ENCODE results near the gene FLG2.

FLG2 gene

GRCh38 chr1:152359906-152360305, at the start of gene FLG2:
FLG2 (minus strand) TSS chr1:152360006; CDS start chr1:152358884, 1,122 bp downstream.
- DNase-seq (ENCODE audit: low read depth in 2 of 2), result no peak

GRCh38 chr1:152408664-152409063, 48.9 kb upstream of the FLG2 start:
- DNase-seq (ENCODE audit: low read depth in 2 of 2), result no peak

GRCh38 chr1:152398812-152399698, 39.2 kb upstream of the FLG2 start:
- DNase-seq (ENCODE audit: low read depth in 2 of 2), result no peak

- no peak for DNase-seq (ENCODE audit: low read depth in 2 of 2)
These were observed 37.7 kb upstream of the FLG2 start for GRCh38 chr1:152397474-152397873.

GRCh38 chr1:152394151-152394550, 34.3 kb upstream of the FLG2 start:
- no peak for DNase-seq (ENCODE audit: low read depth in 2 of 2)

GRCh38 chr1:152392909-152393308, 33.1 kb upstream of the FLG2 start:
- DNase-seq (ENCODE audit: low read depth in 2 of 2), result no peak

- DNase-seq (ENCODE audit: low read depth in 2 of 2), result no peak
These were observed 29.1 kb upstream of the FLG2 start for GRCh38 chr1:152388889-152389288.

GRCh38 chr1:152386940-152387339, 27.1 kb upstream of the FLG2 start:
- no peak for DNase-seq (ENCODE audit: low read depth in 2 of 2)

- DNase-seq (ENCODE audit: low read depth in 2 of 2), result no peak
These were observed 21.1 kb upstream of the FLG2 start for GRCh38 chr1:152380932-152381331.

GRCh38 chr1:152374451-152374850, 14.6 kb upstream of the FLG2 start:
- DNase-seq (ENCODE audit: low read depth in 2 of 2), result no peak

- DNase-seq (ENCODE audit: low read depth in 2 of 2), result no peak
These were observed 12.9 kb upstream of the FLG2 start for GRCh38 chr1:152372672-152373071.

GRCh38 chr1:152367436-152367835, 7.6 kb upstream of the FLG2 start:
- no peak for DNase-seq (ENCODE audit: low read depth in 2 of 2)

GRCh38 chr1:152356736-152357135, 3.1 kb downstream of the FLG2 start:
- DNase-seq (ENCODE audit: low read depth in 2 of 2), result no peak

GRCh38 chr1:152349611-152350010, 10.2 kb downstream of the FLG2 start:
- DNase-seq (ENCODE audit: low read depth in 2 of 2), result no peak

- DNase-seq (ENCODE audit: low read depth in 2 of 2), result no peak
These were observed 11.4 kb downstream of the FLG2 start for GRCh38 chr1:152348447-152348846.

- peak in 1 of 2 donors; percentile 8 for DNase-seq (ENCODE audit: low read depth in 2 of 2)
These were observed 12.6 kb downstream of the FLG2 start for GRCh38 chr1:152347116-152347728.

- no peak for DNase-seq (ENCODE audit: low read depth in 2 of 2)
These were observed 15.4 kb downstream of the FLG2 start for GRCh38 chr1:152344438-152344837.

GRCh38 chr1:152343006-152343405, 16.8 kb downstream of the FLG2 start:
- DNase-seq (ENCODE audit: low read depth in 2 of 2), result no peak

- DNase-seq (ENCODE audit: low read depth in 2 of 2), result no peak
These were observed 24.4 kb downstream of the FLG2 start for GRCh38 chr1:152335399-152335798.

- no peak for DNase-seq (ENCODE audit: low read depth in 2 of 2)
These were observed 30.9 kb downstream of the FLG2 start for GRCh38 chr1:152328801-152329391.

- DNase-seq (ENCODE audit: low read depth in 2 of 2), result no peak
These were observed 34.7 kb downstream of the FLG2 start, which contains the start of gene FLG for GRCh38 chr1:152325111-152325510. FLG (minus strand) TSS chr1:152325239; CDS start chr1:152315456, 9,783 bp downstream.

GRCh38 chr1:152313970-152314369, 45.8 kb downstream of the FLG2 start:
- DNase-seq (ENCODE audit: low read depth in 2 of 2), result no peak

Data from stimulated activated CD8-positive, alpha-beta memory T cell treated with anti-CD3 and anti-CD28 coated beads, Interleukin-7, amount 100 ng/mL, for 4 hours (primary cell).